ENCODE measurements around the gene SNX9. TPM values are rescaled to one million over a fixed set of nuclear protein-coding genes. Genes with fewer than 3 reads are reported as not detected.
"Not testable (repeated sequence)": the region's sequence is repeated elsewhere in the genome, so short reads cannot be mapped to it uniquely, and the experiment has no call there.

The SNX9 gene
- total and polyA plus RNA-seq, 9 donors: 20.2 to 36.9 (median 27.1) TPM

- Histone ChIP-seq H3K9me3 (replicated peaks; ENCODE audit: control insufficient read depth, low read depth, low read length) (no peaks in the 10 kb centered on the region), H3K27ac (ENCODE audit: low read length) (no peak overlapping the region), H3K27me3 (ENCODE audit: control insufficient read depth, insufficient read depth, low read length) (no peaks in the 10 kb centered on the region), H3K36me3 (ENCODE audit: control insufficient read depth, insufficient read depth, low read length) (peaks cover 54% of the 10 kb centered on the region), H3K4me1 (ENCODE audit: control insufficient read depth, insufficient read depth, low read length) (no peaks in the 10 kb centered on the region), H3K4me3 (ENCODE audit: low read length) (no peak overlapping the region)
- no peak for DNase-seq
- no CpG with 5 or more reads among the region's 2 CpGs for WGBS (ENCODE audit: insufficient coverage)
Observed at GRCh38 chr6:157935786-157936185, 112.7 kb downstream of the SNX9 start.

GRCh38 chr6:157937318-157937717, 114.3 kb downstream of the SNX9 start:
- no CpG with 5 or more reads among the region's 3 CpGs for whole genome bisulfite sequencing (ENCODE audit: insufficient coverage)
- Histone ChIP-seq H3K27ac (ENCODE audit: low read length) (no peak overlapping the region), H3K9me3 (replicated peaks; ENCODE audit: control insufficient read depth, low read depth, low read length) (no peaks in the 10 kb centered on the region), H3K27me3 (ENCODE audit: control insufficient read depth, insufficient read depth, low read length) (no peaks in the 10 kb centered on the region), H3K4me3 (ENCODE audit: low read length) (no peak overlapping the region), H3K4me1 (ENCODE audit: control insufficient read depth, insufficient read depth, low read length) (no peaks in the 10 kb centered on the region), H3K36me3 (ENCODE audit: control insufficient read depth, insufficient read depth, low read length) (peaks cover 54% of the 10 kb centered on the region)
- DNase-seq: no peak

GRCh38 chr6:157937916-157938315, 114.9 kb downstream of the SNX9 start:
- Histone ChIP-seq H3K27ac (ENCODE audit: low read length) (no peak overlapping the region), H3K36me3 (ENCODE audit: control insufficient read depth, insufficient read depth, low read length) (peaks cover 54% of the 10 kb centered on the region), H3K27me3 (ENCODE audit: control insufficient read depth, insufficient read depth, low read length) (no peaks in the 10 kb centered on the region), H3K9me3 (replicated peaks; ENCODE audit: control insufficient read depth, low read depth, low read length) (no peaks in the 10 kb centered on the region), H3K4me3 (ENCODE audit: low read length) (no peak overlapping the region), H3K4me1 (ENCODE audit: control insufficient read depth, insufficient read depth, low read length) (no peaks in the 10 kb centered on the region)
- 84% methylated on average over 3 of the region's 6 CpGs for whole genome bisulfite sequencing (ENCODE audit: insufficient coverage)
- peak; percentile 44 for DNase-seq

- not testable (repeated sequence) for H3K4me1 ChIP-seq (ENCODE audit: control insufficient read depth, insufficient read depth, low read length); H3K9me3 ChIP-seq (replicated peaks; ENCODE audit: control insufficient read depth, low read depth, low read length); H3K27me3 ChIP-seq (ENCODE audit: control insufficient read depth, insufficient read depth, low read length); DNase-seq; H3K4me3 ChIP-seq (ENCODE audit: low read length); H3K27ac ChIP-seq (ENCODE audit: low read length)
- H3K36me3 ChIP-seq (ENCODE audit: control insufficient read depth, insufficient read depth, low read length): peaks cover 59% of the 10 kb centered on the region
- WGBS (ENCODE audit: insufficient coverage): 80% methylated on average over 2 of the region's 12 CpGs
Observed at GRCh38 chr6:157940375-157941036, 117.5 kb downstream of the SNX9 start.

GRCh38 chr6:157941101-157941863, 118.2 kb downstream of the SNX9 start:
- Histone ChIP-seq H3K36me3 (ENCODE audit: control insufficient read depth, insufficient read depth, low read length) (peaks cover 61% of the 10 kb centered on the region), H3K4me3 (ENCODE audit: low read length) (no peak overlapping the region), H3K9me3 (replicated peaks; ENCODE audit: control insufficient read depth, low read depth, low read length) (no peaks in the 10 kb centered on the region), H3K4me1 (ENCODE audit: control insufficient read depth, insufficient read depth, low read length) (no peaks in the 10 kb centered on the region), H3K27ac (ENCODE audit: low read length) (no peak overlapping the region), H3K27me3 (ENCODE audit: control insufficient read depth, insufficient read depth, low read length) (no peaks in the 10 kb centered on the region)
- WGBS (ENCODE audit: insufficient coverage): 82% methylated on average over 5 of the region's 13 CpGs
- no peak for DNase-seq

GRCh38 chr6:157942351-157942750, 119.3 kb downstream of the SNX9 start:
- 84% methylated on average over 14 of the region's 14 CpGs for WGBS (ENCODE audit: insufficient coverage)
- H3K4me3 ChIP-seq (ENCODE audit: low read length): no peak overlapping the region
- no peaks in the 10 kb centered on the region for H3K4me1 ChIP-seq (ENCODE audit: control insufficient read depth, insufficient read depth, low read length)
- no peak overlapping the region for H3K27ac ChIP-seq (ENCODE audit: low read length)
- H3K36me3 ChIP-seq (ENCODE audit: control insufficient read depth, insufficient read depth, low read length): peaks cover 62% of the 10 kb centered on the region
- H3K9me3 ChIP-seq (replicated peaks; ENCODE audit: control insufficient read depth, low read depth, low read length): no peaks in the 10 kb centered on the region
- DNase-seq: no peak
- no peaks in the 10 kb centered on the region for H3K27me3 ChIP-seq (ENCODE audit: control insufficient read depth, insufficient read depth, low read length)

GRCh38 chr6:157943249-157943963, 120.4 kb downstream of the SNX9 start:
- peaks cover 55% of the 10 kb centered on the region for H3K36me3 ChIP-seq (ENCODE audit: control insufficient read depth, insufficient read depth, low read length)
- WGBS (ENCODE audit: insufficient coverage): 91% methylated on average over 15 of the region's 16 CpGs
- no peak for DNase-seq
- H3K27ac ChIP-seq (ENCODE audit: low read length): no peak overlapping the region
- H3K27me3 ChIP-seq (ENCODE audit: control insufficient read depth, insufficient read depth, low read length): no peaks in the 10 kb centered on the region
- no peaks in the 10 kb centered on the region for H3K9me3 ChIP-seq (replicated peaks; ENCODE audit: control insufficient read depth, low read depth, low read length)
- H3K4me1 ChIP-seq (ENCODE audit: control insufficient read depth, insufficient read depth, low read length): no peaks in the 10 kb centered on the region
- no peak overlapping the region for H3K4me3 ChIP-seq (ENCODE audit: low read length)

- 96% methylated on average over 7 of the region's 15 CpGs for WGBS (ENCODE audit: insufficient coverage)
- peaks cover 51% of the 10 kb centered on the region for H3K36me3 ChIP-seq (ENCODE audit: control insufficient read depth, insufficient read depth, low read length)
- no peak overlapping the region for H3K4me3 ChIP-seq (ENCODE audit: low read length)
- no peak overlapping the region for H3K27ac ChIP-seq (ENCODE audit: low read length)
- no peaks in the 10 kb centered on the region for H3K4me1 ChIP-seq (ENCODE audit: control insufficient read depth, insufficient read depth, low read length)
- H3K9me3 ChIP-seq (replicated peaks; ENCODE audit: control insufficient read depth, low read depth, low read length): no peaks in the 10 kb centered on the region
- no peak for DNase-seq
- no peaks in the 10 kb centered on the region for H3K27me3 ChIP-seq (ENCODE audit: control insufficient read depth, insufficient read depth, low read length)
Observed at GRCh38 chr6:157943964-157944283, 120.9 kb downstream of the SNX9 start.

GRCh38 chr6:157944983-157945931, 122.2 kb downstream of the SNX9 start:
- no peak for DNase-seq
- no peak overlapping the region for H3K27ac ChIP-seq (ENCODE audit: low read length)
- no peak overlapping the region for H3K4me3 ChIP-seq (ENCODE audit: low read length)
- peaks cover 4% of the 10 kb centered on the region for H3K9me3 ChIP-seq (replicated peaks; ENCODE audit: control insufficient read depth, low read depth, low read length)
- WGBS (ENCODE audit: insufficient coverage): 93% methylated on average over 6 of the region's 14 CpGs
- no peaks in the 10 kb centered on the region for H3K27me3 ChIP-seq (ENCODE audit: control insufficient read depth, insufficient read depth, low read length)
- H3K36me3 ChIP-seq (ENCODE audit: control insufficient read depth, insufficient read depth, low read length): peaks cover 45% of the 10 kb centered on the region
- no peaks in the 10 kb centered on the region for H3K4me1 ChIP-seq (ENCODE audit: control insufficient read depth, insufficient read depth, low read length)
